Brain microvascular endothelial cell (primary cell): ENCODE data around the gene CAPN8.
"Not testable (repeated sequence)": the region's sequence is repeated elsewhere in the genome, so short reads cannot be mapped to it uniquely, and the experiment has no call there.

Experiments used
- DNase-seq: peaks from one replicate; pipeline ENCODE4 v3.0.0-alpha.2; 2020
- H3K27ac ChIP-seq: fragments of 250-450 bp; sonication (Bioruptor Pico); 2 replicates; pipeline ENCODE4 v1.5.1; 2020; ENCODE audit warnings: mild to moderate bottlenecking, moderate library complexity
- H3K27me3 ChIP-seq: fragments of 250-450 bp; sonication (Bioruptor Pico); replicated peaks from 2 replicates; pipeline ENCODE4 v1.5.1; 2020; ENCODE audit warnings: mild to moderate bottlenecking
- H3K36me3 ChIP-seq: fragments of 250-450 bp; sonication (Bioruptor Pico); replicated peaks from 2 replicates; pipeline ENCODE4 v1.5.1; 2020; ENCODE audit warnings: mild to moderate bottlenecking
- H3K4me3 ChIP-seq: 2 replicates; pipeline ENCODE4 v1.5.1; 2011; ENCODE audit warnings: low read depth, mild to moderate bottlenecking, control low read depth, low read length, moderate library complexity
- CTCF ChIP-seq: IDR thresholded peaks from 2 replicates; pipeline ENCODE4 v1.5.1; 2011; ENCODE audit warnings: low read depth, mild to moderate bottlenecking, moderate library complexity, low read length, control low read depth, inconsistent platforms; ENCODE audit errors: missing control alignments
- in situ Hi-C: cut with HindIII; loops from 2 replicates; pipeline ENCODE4 v1.10.0; 2017; ENCODE audit warnings: low sequenced_read_pairs, low pct_ligation_motif_present

CAPN8 gene

GRCh38 chr1:223521150-223521549 lies 144.4 kb downstream of the CAPN8 start:
- H3K27ac ChIP-seq: no peak overlapping the region
- TF ChIP-seq CTCF: no peak
- DNase-seq: no peak
- no peaks in the 10 kb centered on the region for H3K27me3 ChIP-seq
- in situ Hi-C loops: no loop called here
- H3K4me3 ChIP-seq: no peak overlapping the region
- no peaks in the 10 kb centered on the region for H3K36me3 ChIP-seq

GRCh38 chr1:223520200-223520599 lies 145.3 kb downstream of the CAPN8 start:
- Histone ChIP-seq H3K36me3 (no peaks in the 10 kb centered on the region), H3K27me3 (no peaks in the 10 kb centered on the region), H3K4me3 (no peak overlapping the region), H3K27ac (no peak overlapping the region)
- no peak for TF ChIP-seq CTCF
- in situ Hi-C loops: no loop called here
- no peak for DNase-seq

- no peaks in the 10 kb centered on the region for H3K27me3 ChIP-seq
- H3K4me3 ChIP-seq: no peak overlapping the region
- DNase-seq: no peak
- no peak for TF ChIP-seq CTCF
- H3K36me3 ChIP-seq: no peaks in the 10 kb centered on the region
- in situ Hi-C loops: no loop called here
- no peak overlapping the region for H3K27ac ChIP-seq
These were observed 146.4 kb downstream of the CAPN8 start for GRCh38 chr1:223519116-223519515.

- H3K36me3 ChIP-seq, in situ Hi-C loops, H3K4me3 ChIP-seq, H3K27ac ChIP-seq, DNase-seq, H3K27me3 ChIP-seq: not testable (repeated sequence)
These were observed 146.9 kb downstream of the CAPN8 start for GRCh38 chr1:223518553-223518952.

GRCh38 chr1:223515926-223516325 lies 149.6 kb downstream of the CAPN8 start:
- in situ Hi-C loops: no loop called here
- TF ChIP-seq CTCF: no peak
- Histone ChIP-seq H3K27me3 (no peaks in the 10 kb centered on the region), H3K27ac (no peak overlapping the region), H3K36me3 (no peaks in the 10 kb centered on the region), H3K4me3 (no peak overlapping the region)
- no peak for DNase-seq

GRCh38 chr1:223515421-223515820 lies 150.1 kb downstream of the CAPN8 start:
- H3K4me3 ChIP-seq: no peak overlapping the region
- no peaks in the 10 kb centered on the region for H3K36me3 ChIP-seq
- no peak for DNase-seq
- in situ Hi-C loops: no loop called here
- no peak overlapping the region for H3K27ac ChIP-seq
- TF ChIP-seq CTCF: no peak
- no peaks in the 10 kb centered on the region for H3K27me3 ChIP-seq

GRCh38 chr1:223514644-223515043 lies 150.9 kb downstream of the CAPN8 start:
- Histone ChIP-seq H3K4me3 (no peak overlapping the region), H3K27ac (no peak overlapping the region), H3K36me3 (no peaks in the 10 kb centered on the region), H3K27me3 (no peaks in the 10 kb centered on the region)
- TF ChIP-seq CTCF: no peak
- in situ Hi-C loops: no loop called here
- no peak for DNase-seq
